B cell (primary cell): ENCODE measurements around the gene OR5L1. TPM values are rescaled to one million over a fixed set of nuclear protein-coding genes. Genes with fewer than 3 reads are reported as not detected.

Source experiments
- ATAC-seq: fragments of 200-7000 bp; cut with Tn5 transposase; one replicate; pipeline ENCODE4 v1.10.0; 2021; ENCODE audit warnings: low read depth, mild to moderate bottlenecking, moderate number of reproducible peaks, moderate library complexity
- CTCF ChIA-PET: fragments of 350-600 bp; sonication (Branson Sonifier 250); formaldehyde crosslinking; loops from one replicate; lab custom pipeline; 2021; ENCODE audit warnings: antibody characterized with exemption, inconsistent platforms; lab: Charles Lee
- POLR2A ChIA-PET: fragments of 350-600 bp; sonication (Branson Sonifier 250); formaldehyde crosslinking; loops from one replicate; lab custom pipeline; 2021; ENCODE audit warnings: antibody characterized with exemption; lab: Charles Lee
- DNase-seq: peaks from one replicate; pipeline ENCODE4 v3.0.0; 2013
- H2AFZ ChIP-seq: 2 replicates; pipeline ENCODE4 v1.6.1; 2012; ENCODE audit warnings: mild to moderate bottlenecking, low read depth, low read length; ENCODE audit not compliant: insufficient read depth, poor library complexity, severe bottlenecking
- H3K27ac ChIP-seq, 2 donors: 1 replicate in 1 of 2; 2 replicates in 1 of 2; pipeline ENCODE4 v1.5.1; 2012 to 2013; ENCODE audit warnings: low read length in 2 of 2, mild to moderate bottlenecking in 2 of 2, moderate library complexity in 1 of 2
- H3K27me3 ChIP-seq, 4 experiments: fragments of 200-600 bp in 1 of 4; sonication (generic) in 1 of 4; replicated peaks in 1 of 4; 1 replicate in 2 of 4; 2 replicates in 2 of 4; pipeline versions ENCODE4 v1.6.1 to v1.7.0; 2013 to 2016; ENCODE audit warnings: low read length in 3 of 4, mild to moderate bottlenecking in 2 of 4, mixed read lengths in 1 of 4, moderate library complexity in 1 of 4; ENCODE audit not compliant: insufficient read depth in 4 of 4, control insufficient read depth in 3 of 4; ENCODE audit errors: control extremely low read depth in 1 of 4
- H3K36me3 ChIP-seq, 2 experiments: replicated peaks in 1 of 2; 1 replicate in 1 of 2; 2 replicates in 1 of 2; pipeline versions ENCODE4 v1.6.1 to v1.7.1; 2013; ENCODE audit warnings: low read length in 1 of 2; ENCODE audit not compliant: insufficient read depth in 2 of 2, control insufficient read depth in 1 of 2; ENCODE audit errors: control extremely low read depth in 1 of 2, extremely low read depth in 1 of 2
- H3K4me1 ChIP-seq, 2 donors: fragments of 200-600 bp in 1 of 2; sonication (generic) in 1 of 2; 1 replicate in 1 of 2; 2 replicates in 1 of 2; pipeline versions ENCODE4 v1.5.1 to v1.6.1; 2013 to 2017; ENCODE audit warnings: low read length in 2 of 2; ENCODE audit not compliant: control insufficient read depth in 2 of 2, insufficient read depth in 2 of 2
- H3K4me2 ChIP-seq: replicated peaks from 2 replicates; pipeline ENCODE3; 2012; ENCODE audit warnings: mild to moderate bottlenecking, low read depth, low read length; ENCODE audit not compliant: poor library complexity, severe bottlenecking
- H3K4me3 ChIP-seq, 5 experiments: fragments of 200-600 bp in 1 of 5; sonication (generic) in 1 of 5; 1 replicate in 3 of 5; 2 replicates in 2 of 5; pipeline versions ENCODE4 v1.5.1 to v1.7.0; 2011 to 2016; ENCODE audit warnings: low read length in 4 of 5, mild to moderate bottlenecking in 4 of 5, low read depth in 2 of 5, control low read depth in 1 of 5, moderate library complexity in 1 of 5; ENCODE audit not compliant: insufficient read depth in 1 of 5; ENCODE audit errors: control extremely low read depth in 1 of 5, extremely low read depth in 1 of 5
- H3K79me2 ChIP-seq: fragments of 200-600 bp; sonication (generic); one replicate; pipeline ENCODE4 v1.6.0; 2016; ENCODE audit warnings: low read length; ENCODE audit not compliant: control insufficient read depth, insufficient read depth
- H3K9ac ChIP-seq: fragments of 200-600 bp; sonication (generic); 2 replicates; pipeline ENCODE4 v1.6.1; 2017; ENCODE audit warnings: mild to moderate bottlenecking, low read length, moderate library complexity
- H3K9me3 ChIP-seq, 3 donors: one replicate each; pipeline versions ENCODE4 v1.6.1 to v1.7.1; 2013; ENCODE audit warnings: low read length in 2 of 3; ENCODE audit not compliant: control insufficient read depth in 2 of 3, insufficient read depth in 1 of 3; ENCODE audit errors: control extremely low read depth in 1 of 3
- H4K20me1 ChIP-seq: 2 replicates; pipeline ENCODE4 v1.6.0; 2012; ENCODE audit warnings: mild to moderate bottlenecking, low read length; ENCODE audit not compliant: insufficient read depth, control insufficient read depth, poor library complexity, severe bottlenecking
- H3K27ac Mint-ChIP-seq: one replicate; pipeline ENCODE4 v1.8.0; 2021; ENCODE audit warnings: mixed read lengths
- H3K27me3 Mint-ChIP-seq: one replicate; pipeline ENCODE4 v1.8.0; 2021; ENCODE audit warnings: mixed read lengths
- H3K4me1 Mint-ChIP-seq: one replicate; pipeline ENCODE4 v1.8.0; 2021; ENCODE audit warnings: mixed read lengths
- H3K4me3 Mint-ChIP-seq: one replicate; pipeline ENCODE4 v1.8.0; 2021; ENCODE audit warnings: mixed read lengths
- H3K9me3 Mint-ChIP-seq: one replicate; pipeline ENCODE4 v1.8.0; 2022; ENCODE audit warnings: mixed read lengths; ENCODE audit not compliant: insufficient read depth
- EZH2 ChIP-seq: IDR thresholded peaks from 2 replicates; pipeline ENCODE4 v1.6.1; 2012; ENCODE audit warnings: borderline replicate concordance, low read depth, mild to moderate bottlenecking, moderate library complexity, low read length; ENCODE audit not compliant: insufficient read depth, poor library complexity, severe bottlenecking
- WGBS: methylation state at CpG from one replicate; pipeline ENCODE4 v1.1.5; 2013; ENCODE audit warnings: missing lambda C conversion rate; ENCODE audit not compliant: insufficient coverage; 5-methylcytosine and 5-hydroxymethylcytosine counted together
- intact Hi-C: fragments of 100-400 bp; cut with micrococcal nuclease; formaldehyde crosslinking; loops from one replicate; pipeline ENCODE4 v1.10.0; 2022
- polyA plus RNA-seq: library from polyadenylated mRNA; depleted of rRNA; stranded (reverse); fragments of >200 nt; gene quantifications from 2 replicates; pipeline ENCODE4 v1.2.3, GENCODE V29; 2012
- total RNA-seq, 2 donors: library from RNA; stranded (reverse); fragments of 120-200 nt in 1 of 2; gene quantifications; 1 replicate in 1 of 2; 2 replicates in 1 of 2; pipeline versions ENCODE4 v1.2.3 to v1.2.4, GENCODE V29; 2013 to 2022
- TF ChIP-seq, protein P1 (sequence below): fragments of 200-600 bp; IDR thresholded peaks from one replicate; pipeline ENCODE4 v1.8.0; 2022; ENCODE audit warnings: antibody characterized with exemption, mild to moderate bottlenecking

Gene OR5L1
- total and polyA plus RNA-seq, 2 donors (not counting 1 experiment from before 2014, with no cell fraction given): not detected

DNA sequence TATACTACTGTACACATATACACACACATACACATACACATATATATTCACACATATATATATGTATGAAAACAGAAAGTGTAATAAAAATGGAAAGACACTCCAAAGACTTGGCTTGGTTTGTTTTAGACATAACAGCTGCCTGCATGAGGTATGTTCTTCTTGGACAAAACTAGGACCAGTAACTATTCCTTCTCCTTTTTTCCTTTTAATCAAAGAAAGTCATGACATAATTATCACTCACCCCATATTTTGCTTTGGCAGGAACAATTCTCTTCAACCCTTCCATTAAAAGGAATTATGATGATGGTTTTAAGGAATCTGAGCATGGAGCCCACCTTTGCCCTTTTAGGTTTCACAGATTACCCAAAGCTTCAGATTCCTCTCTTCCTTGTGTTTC lies 15.9 kb upstream of the OR5L1 start, which contains the start of gene OR5D14:
OR5D14 (plus strand) TSS at position 301 of the 400 bp plus-strand sequence; CDS start at position 301, 0 bp downstream.
- Mint-ChIP-seq H3K4me1 (no peaks in the 10 kb centered on the region), H3K27me3 (no peaks in the 10 kb centered on the region), H3K27ac (no peak within 1 kb of the TSS), H3K9me3 (no peaks in the 10 kb centered on the region), H3K4me3 (no peak within 1 kb of the TSS)
- Histone ChIP-seq H2AFZ (no peak within 1 kb of the TSS), H3K4me2 (no peak within 1 kb of the TSS), H3K36me3 (no peaks in the 10 kb centered on the region), H3K9ac (no peak within 1 kb of the TSS), H3K79me2 (no peaks in the 10 kb centered on the region), H4K20me1 (no peaks in the 10 kb centered on the region), H3K27ac (no peak within 1 kb of the TSS), H3K4me3 (no peak within 1 kb of the TSS), H3K9me3 (peaks cover 0 to 6% (median 0%) of the 10 kb centered on the region in 3 donors), H3K4me1 (no peaks in the 10 kb centered on the region), H3K27me3 (no peaks in the 10 kb centered on the region)
- ATAC-seq (no peak), DNase-seq (no peak)
- TF ChIP-seq EZH2: no peak
- TF ChIP-seq, protein P1, sequence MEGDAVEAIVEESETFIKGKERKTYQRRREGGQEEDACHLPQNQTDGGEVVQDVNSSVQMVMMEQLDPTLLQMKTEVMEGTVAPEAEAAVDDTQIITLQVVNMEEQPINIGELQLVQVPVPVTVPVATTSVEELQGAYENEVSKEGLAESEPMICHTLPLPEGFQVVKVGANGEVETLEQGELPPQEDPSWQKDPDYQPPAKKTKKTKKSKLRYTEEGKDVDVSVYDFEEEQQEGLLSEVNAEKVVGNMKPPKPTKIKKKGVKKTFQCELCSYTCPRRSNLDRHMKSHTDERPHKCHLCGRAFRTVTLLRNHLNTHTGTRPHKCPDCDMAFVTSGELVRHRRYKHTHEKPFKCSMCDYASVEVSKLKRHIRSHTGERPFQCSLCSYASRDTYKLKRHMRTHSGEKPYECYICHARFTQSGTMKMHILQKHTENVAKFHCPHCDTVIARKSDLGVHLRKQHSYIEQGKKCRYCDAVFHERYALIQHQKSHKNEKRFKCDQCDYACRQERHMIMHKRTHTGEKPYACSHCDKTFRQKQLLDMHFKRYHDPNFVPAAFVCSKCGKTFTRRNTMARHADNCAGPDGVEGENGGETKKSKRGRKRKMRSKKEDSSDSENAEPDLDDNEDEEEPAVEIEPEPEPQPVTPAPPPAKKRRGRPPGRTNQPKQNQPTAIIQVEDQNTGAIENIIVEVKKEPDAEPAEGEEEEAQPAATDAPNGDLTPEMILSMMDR: no peak
- ChIA-PET POLR2A (no interaction called here), CTCF (no interaction called here)
- intact Hi-C loops: no loop called here

DNA sequence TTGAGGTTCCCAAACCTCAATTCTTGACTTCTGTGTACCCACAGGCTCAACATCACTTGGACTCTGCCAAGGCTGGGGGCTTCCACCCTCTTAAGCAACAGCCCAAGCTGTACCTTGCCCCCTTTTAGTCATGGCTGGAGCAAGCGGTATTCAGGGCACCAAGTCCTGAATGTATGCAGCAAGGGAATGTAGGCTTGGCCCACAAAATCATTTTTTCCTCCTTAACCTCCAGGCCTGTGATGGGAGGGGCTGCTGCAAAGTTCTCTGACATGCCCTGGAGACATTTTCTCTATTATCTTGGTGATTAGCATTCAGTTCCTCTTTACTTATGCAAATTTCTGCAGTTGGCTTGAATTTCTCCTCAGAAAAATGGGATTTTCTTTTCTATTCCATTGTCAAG lies 4.9 kb upstream of the OR5L1 start:
- ChIA-PET CTCF (no interaction called here), POLR2A (no interaction called here)
- Mint-ChIP-seq H3K9me3 (peaks cover 11% of the 10 kb centered on the region), H3K4me1 (no peaks in the 10 kb centered on the region), H3K27me3 (no peaks in the 10 kb centered on the region), H3K4me3 (no peak overlapping the region), H3K27ac (no peak overlapping the region)
- Histone ChIP-seq H3K9me3 (peaks cover 0 to 8% (median 1%) of the 10 kb centered on the region in 3 donors), H3K4me2 (no peak overlapping the region), H3K79me2 (no peaks in the 10 kb centered on the region), H3K27ac (no peak overlapping the region), H3K4me1 (no peaks in the 10 kb centered on the region), H3K4me3 (no peak overlapping the region), H3K9ac (no peak overlapping the region), H4K20me1 (no peaks in the 10 kb centered on the region), H2AFZ (no peak overlapping the region), H3K36me3 (no peaks in the 10 kb centered on the region), H3K27me3 (no peaks in the 10 kb centered on the region)
- WGBS: no CpG with 5 or more reads among the region's 1 CpG
- intact Hi-C loops: no loop called here
- TF ChIP-seq, protein P1: no peak
- TF ChIP-seq EZH2: no peak
- no peak for DNase-seq
- no peak for ATAC-seq
